NT2/D1 (cell line): ENCODE data around the gene GPRASP2.

ENCODE experiments used
- DNase-seq: peaks from one replicate; pipeline ENCODE4 v3.0.0-alpha.2; 2011; ENCODE audit warnings: low read depth, low spot score
- H3K27me3 ChIP-seq: 2 replicates; pipeline ENCODE4 v1.6.0; 2011; ENCODE audit warnings: mild to moderate bottlenecking; ENCODE audit not compliant: insufficient read length, insufficient read depth
- H3K36me3 ChIP-seq: 2 replicates; pipeline ENCODE4 v1.6.1; 2011; ENCODE audit warnings: mild to moderate bottlenecking, low read length, mixed read lengths; ENCODE audit not compliant: insufficient read depth, insufficient read length
- H3K4me1 ChIP-seq: 2 replicates; pipeline ENCODE4 v1.5.1; 2011; ENCODE audit not compliant: insufficient read depth, insufficient read length
- H3K4me3 ChIP-seq: 2 replicates; pipeline ENCODE4 v1.5.1; 2011; ENCODE audit warnings: low read depth; ENCODE audit not compliant: insufficient read length
- H3K9ac ChIP-seq: 2 replicates; pipeline ENCODE4 v1.6.0; 2011; ENCODE audit warnings: low read depth; ENCODE audit not compliant: insufficient read length
- H3K9me3 ChIP-seq: 2 replicates; pipeline ENCODE4 v1.5.1; 2011; ENCODE audit warnings: mild to moderate bottlenecking, low read length; ENCODE audit not compliant: insufficient read depth
- SUZ12 ChIP-seq: IDR thresholded peaks from 2 replicates; pipeline ENCODE4 v1.6.1; 2011; ENCODE audit not compliant: insufficient read length, insufficient read depth; ENCODE audit errors: extremely low read depth
- YY1 ChIP-seq: IDR thresholded peaks from 2 replicates; pipeline ENCODE4 v1.6.1; 2011; ENCODE audit not compliant: insufficient read length, insufficient read depth
- ZNF274 ChIP-seq: IDR thresholded peaks from 2 replicates; pipeline ENCODE4 v1.6.1; 2011; ENCODE audit warnings: mild to moderate bottlenecking, low read depth, low read length

Gene GPRASP2

GRCh38 chrX:102745857-102746584, 33.8 kb downstream of the GPRASP2 start:
- TF ChIP-seq YY1, result no peak
- TF ChIP-seq SUZ12, result no peak
- Histone ChIP-seq H3K4me3 (peak overlapping the region; percentile 71), H3K9ac (peak overlapping the region; percentile 81)

GRCh38 chrX:102765217-102765616, 53.0 kb downstream of the GPRASP2 start:
- no peak for DNase-seq
- no peaks in the 10 kb centered on the region for H3K4me1 ChIP-seq
- H3K9me3 ChIP-seq, result no peaks in the 10 kb centered on the region
- no peaks in the 10 kb centered on the region for H3K36me3 ChIP-seq
- no peak overlapping the region for H3K4me3 ChIP-seq
- TF ChIP-seq ZNF274, result no peak
- no peaks in the 10 kb centered on the region for H3K27me3 ChIP-seq
- no peak overlapping the region for H3K9ac ChIP-seq

More at GRCh38 chrX:102745857-102746584, 33.8 kb downstream of the GPRASP2 start:
- Histone ChIP-seq H3K4me1 (no peaks in the 10 kb centered on the region), H3K27me3 (no peaks in the 10 kb centered on the region), H3K9me3 (no peaks in the 10 kb centered on the region), H3K36me3 (peaks cover 20% of the 10 kb centered on the region)
- no peak for DNase-seq

- H3K36me3 ChIP-seq, result no peaks in the 10 kb centered on the region
These were observed 53.6 kb downstream of the GPRASP2 start for GRCh38 chrX:102765809-102766208.

GRCh38 chrX:102767287-102767686, 55.0 kb downstream of the GPRASP2 start:
- Histone ChIP-seq H3K9ac (no peak overlapping the region), H3K36me3 (peaks cover 4% of the 10 kb centered on the region), H3K9me3 (no peaks in the 10 kb centered on the region), H3K27me3 (no peaks in the 10 kb centered on the region), H3K4me3 (no peak overlapping the region), H3K4me1 (no peaks in the 10 kb centered on the region)
- TF ChIP-seq SUZ12 (no peak), YY1 (no peak), ZNF274 (no peak)
- no peak for DNase-seq

More at GRCh38 chrX:102765809-102766208, 53.6 kb downstream of the GPRASP2 start:
- H3K9ac ChIP-seq, result no peak overlapping the region
- DNase-seq, result no peak
- H3K4me3 ChIP-seq, result no peak overlapping the region
- no peaks in the 10 kb centered on the region for H3K27me3 ChIP-seq
- no peaks in the 10 kb centered on the region for H3K4me1 ChIP-seq
- TF ChIP-seq YY1 (no peak), SUZ12 (no peak), ZNF274 (no peak)
- H3K9me3 ChIP-seq, result no peaks in the 10 kb centered on the region
